H4 (cell line): ENCODE data around the gene RRM2. TPM values are rescaled to one million over a fixed set of nuclear protein-coding genes. Genes with fewer than 3 reads are reported as not detected.
A peak's percentile ranks its signal among the peaks of the same experiment; 100 is the strongest.

Experiments used
- DNase-seq: peaks from one replicate; pipeline ENCODE4 v3.0.0-alpha.2; 2015; ENCODE audit warnings: low spot score
- total RNA-seq: library from RNA; depleted of rRNA; stranded (reverse); fragments of >200 nt; shearing (Covaris generic); gene quantifications from 2 replicates; pipeline ENCODE4 v1.2.3, GENCODE V29; 2014; rRNA removed

The RRM2 gene
- total RNA-seq = 51.9 and 68.5 TPM in 2 replicates

DNA sequence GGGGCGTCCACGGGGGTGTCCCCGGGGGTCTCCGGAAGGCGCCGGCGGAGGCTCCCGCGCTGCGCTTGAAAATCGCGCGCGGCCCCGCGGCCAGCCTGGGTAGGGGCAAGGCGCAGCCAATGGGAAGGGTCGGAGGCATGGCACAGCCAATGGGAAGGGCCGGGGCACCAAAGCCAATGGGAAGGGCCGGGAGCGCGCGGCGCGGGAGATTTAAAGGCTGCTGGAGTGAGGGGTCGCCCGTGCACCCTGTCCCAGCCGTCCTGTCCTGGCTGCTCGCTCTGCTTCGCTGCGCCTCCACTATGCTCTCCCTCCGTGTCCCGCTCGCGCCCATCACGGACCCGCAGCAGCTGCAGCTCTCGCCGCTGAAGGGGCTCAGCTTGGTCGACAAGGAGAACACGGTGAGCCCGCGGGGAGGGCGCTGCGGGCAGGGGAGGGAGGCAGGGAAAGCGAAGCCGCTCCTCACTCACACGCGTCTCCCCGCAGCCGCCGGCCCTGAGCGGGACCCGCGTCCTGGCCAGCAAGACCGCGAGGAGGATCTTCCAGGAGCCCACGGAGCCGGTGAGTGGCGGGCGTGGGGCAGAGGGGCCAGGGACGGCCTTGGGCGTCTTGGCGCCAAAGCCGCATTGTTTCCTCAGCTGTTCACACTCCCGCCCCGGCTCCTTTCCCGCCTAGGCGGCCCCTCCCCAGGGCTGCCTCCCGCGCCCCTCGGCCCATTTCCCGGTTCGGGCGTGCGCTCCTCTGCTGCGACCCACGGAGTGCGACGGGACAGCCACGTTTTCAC is at the start of gene RRM2:
Gene RRM2 (plus strand): TSS at position 240 of the 781 bp plus-strand sequence. CDS start 60 bp downstream, at position 300.
- DNase-seq = peak; percentile 88

DNA sequence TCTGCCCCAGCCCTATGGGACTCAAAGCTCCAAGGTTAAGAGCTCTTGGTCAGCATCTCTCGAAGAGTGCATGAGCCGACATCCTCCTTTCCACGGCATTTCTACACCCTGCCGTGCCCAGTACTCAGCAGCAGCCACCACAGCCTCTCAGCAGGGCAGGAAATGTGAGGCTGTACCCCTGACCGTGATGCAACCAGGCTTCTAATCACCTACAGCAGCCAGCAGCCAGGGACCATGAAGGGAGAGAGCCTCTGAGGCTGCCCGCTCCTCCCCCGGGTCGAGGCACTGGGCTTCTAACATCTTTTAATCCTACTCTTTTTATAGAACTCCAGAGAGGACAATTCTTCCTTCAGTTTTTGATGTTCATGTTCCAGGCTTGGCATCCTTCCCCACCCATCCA is 48.8 kb upstream of the RRM2 start:
- DNase-seq = no peak

DNA sequence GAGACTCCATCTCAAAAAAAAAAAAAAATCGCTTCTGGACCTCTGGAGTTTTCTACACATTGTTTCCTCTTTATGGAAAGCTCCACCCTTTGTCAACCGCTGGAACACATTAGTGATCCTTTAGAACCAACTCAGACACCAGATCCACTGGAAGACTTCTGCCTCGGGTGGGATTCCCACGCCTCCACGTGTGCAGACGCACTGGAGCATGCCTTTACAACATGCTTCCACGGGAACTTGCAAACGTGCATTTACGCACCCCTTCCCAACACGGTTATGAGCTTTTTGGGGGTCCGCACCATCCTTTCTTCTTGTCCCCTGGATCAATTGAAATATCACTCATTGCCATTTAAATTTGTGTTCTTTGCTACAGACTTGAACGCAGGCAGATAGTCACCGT is 47.4 kb upstream of the RRM2 start:
- DNase-seq = no peak

DNA sequence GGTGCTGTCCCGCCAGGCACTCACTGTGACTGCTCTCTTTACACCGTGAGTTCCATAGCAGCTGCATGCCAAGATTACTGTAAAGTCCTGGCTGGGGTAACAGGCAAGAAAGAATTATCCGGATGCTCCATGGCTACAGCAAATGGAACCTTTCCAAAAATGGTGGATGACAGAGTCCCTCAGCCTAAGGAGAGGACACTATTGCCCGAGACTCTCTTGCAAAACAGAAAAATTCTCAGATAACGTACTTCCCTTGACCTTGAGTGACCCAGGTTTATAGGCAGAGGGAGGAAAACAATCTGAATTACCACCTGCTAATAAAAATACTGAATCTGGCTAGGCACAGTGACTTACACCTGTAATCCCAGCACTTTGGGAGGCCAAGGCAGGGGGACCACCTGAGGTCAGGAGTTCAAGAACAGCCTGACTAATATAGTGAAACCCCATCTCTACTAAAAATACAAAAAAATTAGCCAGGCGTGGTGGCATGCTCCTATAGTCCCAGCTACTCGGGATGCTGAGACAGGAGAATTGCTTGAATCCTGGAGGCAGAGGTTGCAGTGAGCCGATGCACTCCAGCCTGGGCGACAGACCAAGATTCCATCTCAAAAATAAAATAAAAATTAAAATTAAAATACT is 46.8 kb upstream of the RRM2 start:
- no peak for DNase-seq

DNA sequence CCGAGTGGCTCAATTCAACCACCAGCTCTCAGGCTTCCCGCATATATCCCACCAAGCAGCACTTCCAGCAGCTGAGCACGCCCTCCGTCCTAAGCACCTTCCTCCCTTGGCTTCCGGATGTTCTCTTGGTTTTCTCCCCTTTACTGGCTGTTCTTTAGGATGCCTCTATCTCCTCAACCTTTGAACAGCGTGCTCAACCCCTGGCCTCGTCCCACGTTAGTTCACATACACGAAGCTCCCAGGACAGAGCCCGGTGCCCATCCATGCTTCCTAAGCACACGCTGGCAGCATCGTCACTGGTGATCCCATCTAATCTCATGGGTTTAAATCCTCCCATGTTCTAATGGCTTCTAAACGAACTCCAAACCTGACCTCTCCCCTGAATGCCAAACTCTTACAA is 46.0 kb upstream of the RRM2 start:
- DNase-seq = no peak

DNA sequence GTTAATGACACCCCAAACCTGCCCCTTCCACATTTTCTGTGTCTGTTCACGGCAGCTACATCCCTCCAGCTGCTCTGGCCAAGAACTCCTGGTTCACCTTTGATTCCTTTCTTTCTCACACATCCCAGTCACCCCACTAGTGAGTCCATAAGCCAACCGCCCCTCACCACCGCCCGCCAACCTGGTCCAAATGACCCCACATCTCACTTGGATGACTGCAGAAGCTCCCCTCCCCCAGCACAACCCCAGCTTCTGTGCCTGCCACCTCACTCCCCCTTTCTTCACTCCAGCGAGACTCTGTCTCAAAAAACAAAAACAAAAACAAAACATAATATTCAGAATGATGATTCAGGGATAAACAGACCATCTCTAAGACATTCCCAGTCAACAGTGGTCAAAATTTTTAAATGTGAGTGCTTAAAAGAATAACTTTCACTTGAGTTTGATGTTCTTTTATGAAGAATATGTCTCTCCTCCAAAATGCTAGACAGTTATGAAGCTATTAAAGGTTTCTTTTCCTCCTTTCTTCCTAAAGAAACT is 45.5 kb upstream of the RRM2 start:
- no peak for DNase-seq

DNA sequence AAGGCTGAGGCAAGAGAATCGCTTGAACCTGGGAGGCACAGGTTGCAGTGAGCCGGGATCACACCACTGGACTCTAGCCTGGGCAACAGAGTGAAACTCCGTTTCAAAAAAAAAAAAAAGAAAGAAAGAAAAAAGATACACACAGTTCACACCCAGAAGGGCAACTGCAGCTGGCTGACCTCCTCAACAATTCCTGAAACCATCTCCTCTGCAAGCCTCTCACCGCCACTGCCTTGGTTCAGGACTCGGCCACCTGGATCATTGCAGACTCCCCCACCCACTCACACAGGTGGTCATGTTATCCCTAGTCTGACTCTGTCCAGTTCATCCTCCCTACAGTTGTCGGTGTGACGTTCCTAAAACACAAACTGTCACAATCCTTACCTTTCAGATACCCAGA is 44.5 kb upstream of the RRM2 start:
- no peak for DNase-seq

DNA sequence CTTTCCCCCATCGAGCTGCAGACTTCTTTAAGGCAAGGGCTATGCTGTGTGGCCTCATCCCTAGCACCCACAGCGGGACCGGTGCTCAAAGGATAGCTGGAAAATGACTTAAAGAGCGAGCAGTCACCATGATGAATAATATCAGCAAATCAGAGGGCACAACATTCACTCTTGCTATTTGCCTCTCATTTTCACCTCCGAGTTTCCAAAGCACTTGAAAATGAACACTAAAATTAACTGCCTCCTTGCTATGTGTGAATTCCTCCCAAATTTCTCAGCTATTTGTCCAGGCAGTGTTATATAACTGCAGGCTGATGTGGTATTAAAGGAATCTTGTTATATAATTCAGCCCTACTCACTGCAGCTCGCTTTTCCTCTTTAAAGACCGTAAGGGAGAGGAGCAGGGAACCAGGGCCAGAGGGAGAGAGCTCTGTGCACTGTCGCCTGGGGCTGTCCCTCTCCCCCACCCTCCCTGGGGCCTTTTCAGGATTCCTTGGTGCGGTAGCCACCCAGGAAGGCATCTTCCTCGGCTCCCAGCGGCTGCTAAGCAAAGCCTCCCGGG is 43.8 kb upstream of the RRM2 start:
- DNase-seq = no peak

DNA sequence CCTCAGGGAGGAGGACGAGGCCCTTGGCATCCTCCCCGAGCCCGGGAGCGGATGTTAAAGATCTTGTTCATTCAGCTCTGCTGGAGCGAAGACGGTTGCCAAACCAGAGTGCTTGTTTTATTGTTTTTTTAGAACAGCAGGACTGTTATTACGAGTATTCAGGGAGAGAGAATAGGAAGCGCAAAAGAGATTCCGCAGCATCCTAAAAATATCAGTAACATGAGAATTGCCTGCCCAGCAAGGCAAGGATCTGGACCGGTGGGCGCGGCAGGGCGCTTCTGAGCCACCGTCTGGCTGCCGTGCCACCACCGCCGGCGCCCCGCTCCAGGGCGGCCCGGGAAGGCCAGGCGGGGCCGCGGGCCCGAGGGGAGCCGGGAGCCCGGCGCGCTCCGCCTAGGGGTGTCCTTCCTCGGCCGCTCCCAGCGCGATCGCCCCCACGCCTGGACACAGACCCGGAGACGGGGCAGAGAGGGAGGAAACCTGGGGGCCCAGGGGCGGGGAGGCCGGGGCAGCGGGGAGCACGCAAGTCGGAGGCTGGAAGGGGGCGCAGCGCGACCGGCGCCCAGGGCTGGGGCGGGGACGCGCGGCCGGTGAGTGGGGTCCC is 43.2 kb upstream of the RRM2 start:
- no peak for DNase-seq

DNA sequence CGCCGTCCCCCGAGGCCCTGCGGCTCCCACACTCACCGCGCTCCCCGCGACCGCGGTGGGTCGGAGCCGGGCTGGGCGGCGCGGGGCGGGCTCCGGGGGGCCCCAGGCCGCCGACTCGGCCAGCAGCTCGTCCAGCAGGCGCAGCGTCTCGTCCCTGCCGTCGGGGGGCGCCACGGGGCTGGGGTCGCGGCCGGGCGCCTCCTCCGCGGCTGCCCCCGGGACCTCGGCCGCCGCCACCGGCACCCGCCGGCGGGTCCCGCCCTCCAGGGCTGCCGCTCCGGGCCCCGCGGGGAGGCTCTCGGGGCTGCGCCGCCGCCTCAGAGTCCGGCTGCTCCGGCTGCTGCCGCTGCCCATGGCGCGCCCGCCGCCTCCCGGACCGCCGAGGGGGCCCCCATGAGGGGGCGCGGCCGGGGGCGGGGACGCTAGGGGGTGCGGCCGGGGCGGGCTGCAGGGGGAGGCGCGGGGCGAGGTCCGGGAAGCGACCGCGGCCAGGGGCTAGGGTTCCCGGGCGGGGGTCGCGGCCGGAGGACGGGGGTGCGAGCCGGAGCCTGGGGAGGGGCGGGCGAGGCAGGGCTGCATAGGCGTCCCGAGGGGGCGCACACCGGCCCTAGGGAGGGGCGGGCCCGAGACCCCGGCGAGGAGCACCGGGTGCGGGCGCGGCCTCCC is 42.5 kb upstream of the RRM2 start, which contains the start of gene CYS1:
Gene CYS1 (minus strand): TSS at position 542 of the 666 bp plus-strand sequence. CDS start 188 bp downstream, at position 354.
- no peak for DNase-seq

DNA sequence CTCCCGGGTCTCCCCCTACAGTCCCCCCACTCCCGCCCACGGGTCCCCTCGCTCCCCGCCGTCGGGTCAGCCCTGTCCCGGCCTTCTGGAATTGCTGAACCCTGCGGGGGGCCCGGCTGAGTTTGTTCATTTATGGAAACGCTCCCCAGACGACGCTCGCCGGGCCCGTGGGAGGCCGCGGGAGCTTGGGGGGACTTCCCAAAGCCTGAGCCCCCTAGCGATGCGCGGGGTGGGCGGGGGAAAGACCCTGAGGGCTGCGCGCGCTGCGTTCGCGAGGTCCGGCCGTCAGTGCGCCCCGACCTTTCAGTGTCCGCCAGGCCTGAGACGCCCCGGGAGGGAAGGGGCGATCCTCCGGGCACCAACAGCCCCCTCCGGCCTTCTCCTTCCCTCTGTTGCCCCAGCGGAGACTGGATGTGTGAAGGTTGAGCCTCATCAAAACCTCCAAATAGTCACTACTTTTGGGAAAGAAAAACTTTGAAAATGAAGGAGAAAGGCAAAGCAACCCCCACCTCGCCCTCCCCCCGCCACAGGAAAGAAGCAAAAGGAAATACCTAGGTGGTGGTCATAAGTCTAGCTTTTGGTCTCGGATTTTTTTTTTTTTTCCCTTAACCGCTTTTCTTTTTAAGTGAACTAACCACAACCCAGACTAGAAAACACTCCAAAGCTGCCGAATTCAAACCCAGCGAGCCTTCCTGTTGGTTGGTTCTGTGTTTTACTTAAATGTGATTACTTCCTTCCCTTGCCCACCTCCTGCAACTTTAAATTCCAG is 41.8 kb upstream of the RRM2 start:
- DNase-seq = no peak

DNA sequence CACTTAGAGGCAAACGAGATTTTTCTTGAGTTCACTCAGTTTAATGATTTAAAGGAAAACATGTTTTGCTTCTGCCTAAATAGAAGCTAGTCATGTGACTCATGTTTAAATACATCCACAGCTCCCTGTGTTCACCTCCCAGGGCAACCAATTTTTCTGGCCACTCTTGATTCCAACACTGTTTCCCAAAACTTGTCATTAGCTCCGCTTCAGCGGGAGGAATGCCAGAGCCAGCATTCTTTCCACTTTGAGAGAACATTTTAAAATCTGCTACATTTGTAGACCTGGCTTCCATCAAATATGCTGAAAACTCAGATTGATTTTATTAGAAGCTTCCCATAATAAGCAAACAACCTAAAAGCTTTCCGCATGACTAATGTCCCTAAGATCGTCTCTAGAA is 39.5 kb upstream of the RRM2 start:
- no peak for DNase-seq

DNA sequence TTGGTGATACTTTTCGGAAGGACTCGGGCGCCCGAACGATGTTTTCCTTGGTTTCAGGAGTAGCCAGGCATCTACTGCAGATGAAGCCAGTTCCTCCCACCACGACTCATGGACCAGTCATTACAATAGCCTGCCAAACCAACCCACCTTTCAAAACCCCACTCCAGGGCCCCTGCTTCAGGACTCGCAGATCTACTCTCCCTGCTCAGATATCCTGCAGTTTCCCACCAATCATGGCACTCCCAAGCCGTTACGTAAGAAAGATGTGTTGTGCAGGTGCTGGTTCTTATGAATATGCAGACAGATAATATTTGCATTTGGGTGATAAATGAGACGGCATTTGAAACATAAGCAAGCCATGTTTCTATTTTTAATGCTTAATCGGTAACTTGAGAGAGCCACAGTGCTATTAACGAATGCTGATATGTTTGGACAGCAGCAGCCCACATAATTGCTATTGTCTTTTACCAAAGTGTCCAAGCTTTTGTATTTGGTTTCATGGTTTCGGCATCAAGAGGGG is 38.8 kb upstream of the RRM2 start:
- no peak for DNase-seq

DNA sequence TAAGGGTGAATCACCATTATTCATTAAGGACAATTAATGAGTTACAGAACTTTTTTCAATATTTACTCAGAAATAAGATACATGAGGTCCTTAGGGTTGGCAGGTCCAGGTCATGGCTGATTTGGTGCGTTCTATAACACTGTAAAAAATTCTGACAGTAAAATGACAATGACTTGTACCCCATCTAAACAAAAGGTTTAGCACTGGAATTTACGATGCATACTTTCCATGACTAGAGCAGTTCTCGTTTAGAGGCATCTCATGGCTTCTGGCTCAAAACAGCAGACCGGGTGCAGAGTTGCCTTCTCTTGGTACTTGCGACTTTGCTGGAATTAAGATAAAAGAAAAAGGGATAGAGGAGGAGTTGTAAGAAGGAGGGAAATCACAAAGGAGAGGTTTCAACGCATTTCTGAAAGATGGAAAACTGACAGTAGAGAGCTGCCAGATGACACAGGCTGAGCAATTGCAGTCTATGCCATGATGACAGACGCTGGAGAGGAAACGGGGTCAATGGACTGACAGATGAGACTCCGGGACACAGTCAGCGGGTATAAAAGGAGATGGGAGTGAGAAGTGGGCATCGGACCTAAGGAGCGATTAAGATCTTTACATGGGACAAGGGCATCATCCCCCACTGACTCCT is 38.2 kb upstream of the RRM2 start:
- no peak for DNase-seq

DNA sequence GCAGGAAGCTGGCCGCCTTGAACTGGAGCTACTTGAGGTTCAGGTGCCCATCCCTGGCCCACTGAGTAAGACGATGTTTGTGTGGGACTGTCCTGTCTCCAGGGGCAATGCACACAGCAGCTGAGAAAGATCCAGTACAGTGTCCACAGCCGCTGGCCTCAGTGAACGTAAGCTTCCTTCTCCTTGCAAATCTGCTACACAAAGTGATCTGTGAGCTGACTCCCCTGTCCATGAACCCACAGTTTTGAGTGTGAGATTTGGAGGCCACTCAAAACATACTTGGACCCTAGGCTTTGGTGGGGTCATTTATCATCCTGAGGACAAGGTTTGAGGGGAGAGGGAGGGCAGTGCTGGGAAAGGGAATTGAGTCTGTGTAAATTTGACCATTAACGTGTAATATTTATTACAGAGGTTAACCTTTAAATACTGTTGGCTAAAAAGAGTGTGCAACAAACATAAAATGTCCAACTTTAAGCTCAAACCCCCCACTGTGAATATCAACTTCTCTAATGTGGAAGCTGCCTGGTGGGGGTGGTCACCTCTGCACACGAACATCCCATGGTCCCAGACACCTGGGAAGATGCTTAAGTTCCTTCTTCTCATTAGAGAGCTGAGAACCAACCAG is 37.4 kb upstream of the RRM2 start:
- DNase-seq = no peak

DNA sequence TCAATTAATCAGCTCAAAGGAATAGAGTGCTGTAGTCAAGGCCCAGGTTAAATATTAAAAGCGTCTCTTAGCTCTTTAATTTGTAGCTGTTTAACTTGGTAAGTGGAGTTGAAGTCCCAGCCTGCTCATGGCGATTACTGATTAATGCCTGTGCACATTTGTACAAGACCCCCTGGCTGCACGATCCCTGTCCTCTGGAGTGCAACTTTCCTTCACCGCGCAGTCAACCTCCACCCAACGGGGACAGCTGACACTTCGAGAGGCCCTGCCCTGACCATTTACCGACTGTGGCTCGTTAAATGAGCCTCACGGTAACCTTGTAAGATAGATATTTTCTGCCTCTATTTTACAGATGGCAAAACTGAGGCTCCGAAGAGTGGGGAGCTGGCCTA is 36.9 kb upstream of the RRM2 start:
- no peak for DNase-seq

DNA sequence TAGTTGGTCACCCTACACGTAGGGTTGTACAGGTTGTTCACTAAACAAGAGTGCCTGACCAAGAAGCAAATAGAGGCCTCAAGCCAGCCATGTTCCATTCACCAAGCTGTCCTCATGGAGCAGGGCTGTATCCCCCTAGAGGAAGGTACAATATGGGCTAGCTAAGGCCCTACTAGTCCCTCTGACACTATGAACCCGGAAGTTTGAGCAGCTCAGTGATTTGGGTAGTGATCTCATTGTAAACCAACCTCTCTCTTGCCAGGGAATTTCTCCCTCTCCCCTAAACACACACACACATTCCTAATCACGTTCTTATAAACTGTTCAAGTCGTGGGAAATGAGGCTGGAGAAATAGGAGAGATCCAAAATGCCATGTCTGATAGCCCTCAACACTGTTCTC is 35.6 kb upstream of the RRM2 start:
- DNase-seq = no peak

DNA sequence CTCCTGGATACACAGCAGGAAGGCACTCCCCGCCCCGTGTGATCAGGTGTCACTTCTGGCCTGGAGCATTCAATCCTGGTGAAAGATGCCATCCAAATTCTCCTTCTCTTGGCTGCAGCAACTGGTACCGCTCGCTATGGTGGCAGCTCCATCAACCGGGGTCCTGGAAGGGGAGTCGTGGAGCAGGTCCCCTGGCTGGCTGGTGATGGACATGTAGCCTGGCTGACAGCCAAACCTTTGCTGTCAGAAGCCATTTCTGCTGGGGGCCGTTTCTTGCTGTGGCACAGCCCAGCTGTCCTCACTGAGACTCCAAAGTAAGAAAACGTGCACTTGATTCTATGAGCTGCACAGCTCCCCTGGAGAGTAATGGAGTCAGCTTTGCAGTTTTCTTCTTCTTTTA is 35.2 kb upstream of the RRM2 start:
- no peak for DNase-seq

DNA sequence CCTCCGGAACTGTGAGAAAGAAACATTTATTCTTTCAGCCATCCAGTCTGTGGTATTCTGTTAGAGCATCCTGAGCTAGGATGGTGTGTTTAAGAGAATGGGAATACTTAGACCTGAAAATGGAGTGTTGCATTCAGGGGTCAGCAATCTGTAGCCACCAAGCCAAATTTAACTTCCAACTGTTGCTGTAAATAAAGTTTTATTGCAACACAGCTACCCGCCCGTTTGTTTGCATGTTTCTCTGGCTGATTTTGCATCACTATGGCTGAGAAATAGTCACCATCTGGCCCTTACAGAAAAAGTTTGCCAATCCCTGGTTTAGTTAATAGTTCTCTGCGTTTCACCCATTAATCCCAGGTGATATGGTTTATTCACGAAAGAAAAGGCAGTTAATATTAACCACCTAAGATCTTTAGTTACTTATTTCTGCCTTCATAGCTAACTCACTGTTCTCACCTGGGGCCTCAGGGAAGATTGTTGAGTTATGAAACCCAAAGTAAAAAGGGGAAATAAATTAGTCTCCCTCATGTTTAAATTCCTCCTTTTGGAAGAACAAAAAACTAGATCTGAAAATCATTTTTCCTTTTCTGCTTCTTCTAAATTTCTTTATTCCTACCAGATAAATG is 32.9 kb upstream of the RRM2 start:
- DNase-seq = no peak
